IMR-90 (cell line): ENCODE results near the gene CFAP70.

ENCODE experiments used
- BHLHE40 ChIP-seq: fragments of 150-350 bp; IDR thresholded peaks from 2 replicates; pipeline ENCODE4 v1.6.1; 2016; ENCODE audit warnings: mild to moderate bottlenecking, low read depth, low read length
- FOS ChIP-seq: fragments of 150-350 bp; IDR thresholded peaks from 2 replicates; pipeline ENCODE4 v1.6.1; 2016; ENCODE audit warnings: low read depth, low read length
- MAFK ChIP-seq: IDR thresholded peaks from 2 replicates; pipeline ENCODE4 v1.6.1; 2012; ENCODE audit warnings: low read depth, low read length, improper control_type of control experiment
- POLR2A ChIP-seq: IDR thresholded peaks from 2 replicates; pipeline ENCODE4 v1.6.1; 2012; ENCODE audit warnings: mild to moderate bottlenecking, low read depth, low read length
- RAD21 ChIP-seq: IDR thresholded peaks from 2 replicates; pipeline ENCODE4 v1.6.1; 2012; ENCODE audit warnings: low read length, improper control_type of control experiment
- RFX5 ChIP-seq: IDR thresholded peaks from 2 replicates; pipeline ENCODE4 v1.8.0; 2012; ENCODE audit warnings: low read depth, mild to moderate bottlenecking, low read length, moderate library complexity
- SMC3 ChIP-seq: fragments of 150-350 bp; IDR thresholded peaks from 2 replicates; pipeline ENCODE4 v1.6.1; 2016; ENCODE audit warnings: low read depth, mild to moderate bottlenecking, antibody characterized with exemption, low read length, moderate library complexity
- TF ChIP-seq, protein P1 (sequence below): conservative IDR thresholded peaks from 2 replicates; pipeline ENCODE4 v1.5.1; 2012; ENCODE audit warnings: mild to moderate bottlenecking, low read depth, low read length, improper control_type of control experiment
- TF ChIP-seq, protein P2 (sequence below): fragments of 150-350 bp; IDR thresholded peaks from 2 replicates; pipeline ENCODE4 v1.6.1; 2017; ENCODE audit warnings: mild to moderate bottlenecking, antibody characterized with exemption, low read length, low read depth

DNA sequence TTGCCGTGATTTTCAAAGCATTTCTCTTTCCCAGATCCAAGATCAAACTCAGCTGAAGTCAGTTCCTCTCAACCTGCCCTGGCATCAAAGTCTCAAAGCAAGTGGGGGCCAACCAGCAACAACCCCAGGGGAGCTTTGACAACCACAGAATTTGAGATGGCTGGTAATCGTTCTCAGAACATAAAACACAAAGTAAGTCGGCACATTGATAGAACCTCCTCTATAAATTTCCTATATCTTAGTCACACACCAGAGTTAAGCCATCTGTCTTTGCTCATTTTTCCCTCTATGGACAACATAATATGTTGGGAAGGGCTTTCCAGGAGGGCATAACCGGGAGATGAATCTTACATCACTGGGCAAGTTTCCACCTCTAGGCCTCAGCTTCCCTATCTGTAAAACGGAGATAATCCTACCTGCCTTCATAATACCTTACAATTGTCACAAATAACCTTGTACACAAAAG lies 110.4 kb downstream of the CFAP70 start:
- TF ChIP-seq SMC3 = no peak
- no peak for TF ChIP-seq RAD21
- TF ChIP-seq, protein P1, sequence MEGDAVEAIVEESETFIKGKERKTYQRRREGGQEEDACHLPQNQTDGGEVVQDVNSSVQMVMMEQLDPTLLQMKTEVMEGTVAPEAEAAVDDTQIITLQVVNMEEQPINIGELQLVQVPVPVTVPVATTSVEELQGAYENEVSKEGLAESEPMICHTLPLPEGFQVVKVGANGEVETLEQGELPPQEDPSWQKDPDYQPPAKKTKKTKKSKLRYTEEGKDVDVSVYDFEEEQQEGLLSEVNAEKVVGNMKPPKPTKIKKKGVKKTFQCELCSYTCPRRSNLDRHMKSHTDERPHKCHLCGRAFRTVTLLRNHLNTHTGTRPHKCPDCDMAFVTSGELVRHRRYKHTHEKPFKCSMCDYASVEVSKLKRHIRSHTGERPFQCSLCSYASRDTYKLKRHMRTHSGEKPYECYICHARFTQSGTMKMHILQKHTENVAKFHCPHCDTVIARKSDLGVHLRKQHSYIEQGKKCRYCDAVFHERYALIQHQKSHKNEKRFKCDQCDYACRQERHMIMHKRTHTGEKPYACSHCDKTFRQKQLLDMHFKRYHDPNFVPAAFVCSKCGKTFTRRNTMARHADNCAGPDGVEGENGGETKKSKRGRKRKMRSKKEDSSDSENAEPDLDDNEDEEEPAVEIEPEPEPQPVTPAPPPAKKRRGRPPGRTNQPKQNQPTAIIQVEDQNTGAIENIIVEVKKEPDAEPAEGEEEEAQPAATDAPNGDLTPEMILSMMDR = no peak
- TF ChIP-seq POLR2A = no peak
- no peak for TF ChIP-seq MAFK
- TF ChIP-seq BHLHE40 = no peak
- no peak for TF ChIP-seq FOS
- TF ChIP-seq RFX5 = no peak
- TF ChIP-seq, protein P2, sequence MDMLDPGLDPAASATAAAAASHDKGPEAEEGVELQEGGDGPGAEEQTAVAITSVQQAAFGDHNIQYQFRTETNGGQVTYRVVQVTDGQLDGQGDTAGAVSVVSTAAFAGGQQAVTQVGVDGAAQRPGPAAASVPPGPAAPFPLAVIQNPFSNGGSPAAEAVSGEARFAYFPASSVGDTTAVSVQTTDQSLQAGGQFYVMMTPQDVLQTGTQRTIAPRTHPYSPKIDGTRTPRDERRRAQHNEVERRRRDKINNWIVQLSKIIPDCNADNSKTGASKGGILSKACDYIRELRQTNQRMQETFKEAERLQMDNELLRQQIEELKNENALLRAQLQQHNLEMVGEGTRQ = no peak
